K562 (cell line): ENCODE results near the gene MKNK1. TPM values are rescaled to one million over a fixed set of nuclear protein-coding genes. Genes with fewer than 3 reads are reported as not detected.

Experiments used
- ATAC-seq: fragments of 200-7000 bp; cut with Tn5 transposase; 3 replicates; pipeline ENCODE4 v1.9.1; 2020; ENCODE audit warnings: moderate library complexity
- BruUV-seq: library from RNA; stranded (reverse); fragments of 400-500 nt; replicated peaks from 2 replicates; lab custom pipeline; 2021; lab: Mats Ljungman, UMichigan
- CTCF ChIA-PET: fragments of 300-600 bp; formaldehyde crosslinking; extraction: SDS; loops from one replicate; lab custom pipeline; 2021; ENCODE audit warnings: low intra/inter-chr PET ratio; lab: Yijun Ruan, JAX
- POLR2A ChIA-PET: fragments of 300-600, 350-650 bp; sonication (Branson Sonifier 250); formaldehyde crosslinking; extraction: SDS; loops from one replicate; lab custom pipeline; 2021; ENCODE audit warnings: antibody characterized with exemption, inconsistent platforms; lab: Yijun Ruan, JAX
- DNase-seq, 4 experiments: peaks; one replicate each; pipeline versions ENCODE4 v3.0.0 to v3.0.0-alpha.2; 2011 to 2018; ENCODE audit warnings: low spot score in 3 of 4, mixed read lengths in 3 of 4; ENCODE audit errors: extremely low read depth in 1 of 4
- FAIRE-seq: peaks from 2 replicates; lab custom pipeline; 2011; peaks lifted over from hg19 to GRCh38; lab: Jason Lieb, UNC
- H2AFZ ChIP-seq: 2 replicates; pipeline ENCODE4 v1.6.0; 2011; ENCODE audit warnings: low read depth, low read length, control low read depth, inconsistent platforms
- H3K27ac ChIP-seq: fragments of 200-600 bp; 3 replicates; pipeline ENCODE4 v1.8.0; 2011; ENCODE audit warnings: low read depth, mild to moderate bottlenecking, control low read depth, inconsistent platforms, low read length, moderate library complexity, mixed read lengths; ENCODE audit errors: extremely low read depth
- H3K27me3 ChIP-seq, 2 experiments: fragments of 300-600 bp in 1 of 2; 2 replicates in 1 of 2; 3 replicates in 1 of 2; pipeline versions ENCODE4 v1.6.0 to v1.8.0; 2011; ENCODE audit warnings: inconsistent platforms in 2 of 2, low read length in 2 of 2, mild to moderate bottlenecking in 1 of 2, mixed read lengths in 1 of 2, moderate library complexity in 1 of 2; ENCODE audit not compliant: control insufficient read depth in 2 of 2, insufficient read depth in 2 of 2
- H3K36me3 ChIP-seq: fragments of 300-600 bp; 3 replicates; pipeline ENCODE4 v1.8.0; 2011; ENCODE audit warnings: mild to moderate bottlenecking, low read length, inconsistent platforms; ENCODE audit not compliant: control insufficient read depth, insufficient read depth
- H3K4me1 ChIP-seq, 2 experiments: fragments of 200-600 bp in 1 of 2; replicated peaks in 1 of 2; 2 replicates in 1 of 2; 3 replicates in 1 of 2; pipeline versions ENCODE4 v1.5.1 to v1.8.0; 2011; ENCODE audit warnings: inconsistent platforms in 2 of 2, low read length in 2 of 2, mild to moderate bottlenecking in 1 of 2, mixed read lengths in 1 of 2, moderate library complexity in 1 of 2; ENCODE audit not compliant: control insufficient read depth in 2 of 2, insufficient read depth in 2 of 2
- H3K4me2 ChIP-seq: 2 replicates; pipeline ENCODE4 v1.6.1; 2011; ENCODE audit warnings: low read length, control low read depth, inconsistent platforms, mixed read lengths; ENCODE audit not compliant: insufficient read depth
- H3K4me3 ChIP-seq: fragments of 200-600 bp; sonication (generic), shearing (Covaris generic); 2 replicates; pipeline ENCODE4 v1.5.1; 2016; ENCODE audit warnings: control low read depth, inconsistent platforms
- H3K79me2 ChIP-seq: fragments of 200-600 bp; 3 replicates; pipeline ENCODE4 v1.8.0; 2011; ENCODE audit warnings: low read length, inconsistent platforms; ENCODE audit not compliant: control insufficient read depth, insufficient read depth
- H3K9ac ChIP-seq, 2 experiments: 2 replicates each; pipeline versions ENCODE4 v1.6.0 to v1.6.1; 2011; ENCODE audit warnings: low read depth in 2 of 2, low read length in 2 of 2, control low read depth in 1 of 2, inconsistent platforms in 1 of 2, mild to moderate bottlenecking in 1 of 2, mixed read lengths in 1 of 2; ENCODE audit not compliant: insufficient read depth in 1 of 2
- H3K9me1 ChIP-seq: one replicate; pipeline ENCODE4 v1.6.0; 2011; ENCODE audit warnings: inconsistent platforms, mild to moderate bottlenecking, low read length, moderate library complexity; ENCODE audit not compliant: control insufficient read depth, insufficient read depth
- H3K9me3 ChIP-seq: replicated peaks from 2 replicates; pipeline ENCODE4 v1.5.1; 2011; ENCODE audit warnings: low read depth, low read length, inconsistent platforms; ENCODE audit not compliant: control insufficient read depth, insufficient read depth
- H4K20me1 ChIP-seq: replicated peaks from 2 replicates; pipeline ENCODE4 v1.6.1; 2011; ENCODE audit warnings: low read length, inconsistent platforms, mixed read lengths; ENCODE audit not compliant: control insufficient read depth, insufficient read depth
- ETV6 ChIP-seq, 3 experiments: fragments of 150-350 bp in 1 of 3; sonication (generic) in 1 of 3; formaldehyde crosslinking in 1 of 3; IDR thresholded peaks; 2 replicates each; pipeline versions ENCODE4 v1.6.1 to v1.8.0; 2014 to 2022; ENCODE audit warnings: borderline replicate concordance in 2 of 3, low read depth in 2 of 3, antibody characterized with exemption in 1 of 3, low read length in 1 of 3, mild to moderate bottlenecking in 1 of 3, missing genetic modification reagents in 1 of 3
- IRF2 ChIP-seq: sonication (generic); formaldehyde crosslinking; IDR thresholded peaks from 2 replicates; pipeline ENCODE4 v1.8.1; 2022; ENCODE audit warnings: mild to moderate bottlenecking, missing genetic modification reagents
- NELFE ChIP-seq: IDR thresholded peaks from 2 replicates; pipeline ENCODE4 v1.6.1; 2011; ENCODE audit warnings: mild to moderate bottlenecking; ENCODE audit not compliant: insufficient read depth, insufficient read length
- NFIC ChIP-seq: fragments of 450-650 bp; IDR thresholded peaks from 2 replicates; pipeline ENCODE4 v1.6.1; 2017; ENCODE audit warnings: mild to moderate bottlenecking, inconsistent platforms
- NR2C1 ChIP-seq, 2 experiments: fragments of 450-650 bp; IDR thresholded peaks; 2 replicates each; pipeline ENCODE4 v1.6.1; 2017; ENCODE audit warnings: mild to moderate bottlenecking in 2 of 2, antibody characterized with exemption in 1 of 2, inconsistent platforms in 1 of 2, missing compliant biosample characterization in 1 of 2, missing genetic modification characterization in 1 of 2
- NR2C2 ChIP-seq, 2 experiments: fragments of 200-800 bp in 1 of 2; sonication (Bioruptor generic) in 1 of 2; sonication (generic) in 1 of 2; formaldehyde crosslinking in 1 of 2; IDR thresholded peaks; 2 replicates each; pipeline versions ENCODE4 v1.6.1 to v1.8.0; 2016 to 2022; ENCODE audit warnings: mild to moderate bottlenecking in 1 of 2, missing compliant biosample characterization in 1 of 2, missing genetic modification characterization in 1 of 2, missing genetic modification reagents in 1 of 2
- RBM25 ChIP-seq: fragments of 200-400 bp; formaldehyde crosslinking; IDR thresholded peaks from 2 replicates; pipeline ENCODE4 v1.6.1; 2018; ENCODE audit warnings: low read length, low read depth, moderate library complexity; ENCODE audit not compliant: severe bottlenecking
- SRSF9 ChIP-seq: fragments of 200-400 bp; formaldehyde crosslinking; IDR thresholded peaks from 2 replicates; pipeline ENCODE4 v1.6.1; 2017; ENCODE audit warnings: low read depth, low read length, borderline replicate concordance
- ZBTB7A ChIP-seq: IDR thresholded peaks from 2 replicates; pipeline ENCODE4 v1.6.1; 2011; ENCODE audit warnings: low read depth, mild to moderate bottlenecking, low read length, moderate library complexity, borderline replicate concordance; ENCODE audit not compliant: control insufficient read depth
- ZBTB8A ChIP-seq: fragments of 450-650 bp; IDR thresholded peaks from 2 replicates; pipeline ENCODE4 v1.6.1; 2018; ENCODE audit warnings: mild to moderate bottlenecking, moderate library complexity; ENCODE audit not compliant: partially characterized antibody
- ZNF586 ChIP-seq: fragments of 450-650 bp; formaldehyde crosslinking; conservative IDR thresholded peaks from 2 replicates; pipeline ENCODE4 v1.4.0; 2020; ENCODE audit warnings: mild to moderate bottlenecking, moderate library complexity
- WGBS: fragments of 100-300 bp; shearing (Covaris generic); methylation state at CpG from one replicate; pipeline ENCODE4 v1.1.6; 2016; ENCODE audit warnings: low coverage, mixed read lengths; ENCODE audit not compliant: insufficient coverage; ENCODE audit errors: missing lambda C conversion rate; 5-methylcytosine and 5-hydroxymethylcytosine counted together
- in situ Hi-C: fragments of 300-500 bp; cut with MboI; formaldehyde crosslinking; loops from 4 replicates; pipeline ENCODE4 v1.15.0; 2018; ENCODE audit warnings: inconsistent platforms, mixed read lengths
- intact Hi-C: fragments of 100-400 bp; cut with micrococcal nuclease; formaldehyde crosslinking; loops from 2 replicates; pipeline ENCODE4 v1.14.2; 2022
- polyA plus RNA-seq, 8 experiments: library from polyadenylated mRNA; depleted of rRNA in 4 of 8; stranded (reverse) in 5 of 8; unstranded in 3 of 8; fragments of >200 nt; fragmentation: Nextera tagmentation in 2 of 8; fragmentation: Illumina TruSeq in 1 of 8; extraction: Ambion mirVana in 2 of 8; extraction: Trizol in 1 of 8; gene quantifications; 2 replicates each; pipeline versions ENCODE4 v1.2.1 to v1.2.3, GENCODE V29; 2011 to 2014; ENCODE audit warnings: inconsistent platforms in 1 of 8, missing spikeins in 1 of 8
- total RNA-seq, 7 experiments: library from RNA; depleted of rRNA in 6 of 7; stranded (reverse); fragments of >200 nt in 6 of 7; fragmentation: Illumina TruSeq in 2 of 7; extraction: Trizol in 2 of 7; gene quantifications; 2 replicates each; pipeline versions ENCODE4 v1.2.1 to v1.2.3, GENCODE V29; 2011 to 2021; ENCODE audit warnings: low replicate concordance in 1 of 7
- TF ChIP-seq, protein P1 (sequence below): sonication (generic); formaldehyde crosslinking; IDR thresholded peaks from 2 replicates; pipeline ENCODE4 v1.8.1; 2023; ENCODE audit warnings: mild to moderate bottlenecking, missing genetic modification reagents
- TF ChIP-seq, protein P2 (sequence below): fragments of 250-450 bp; sonication (Bioruptor Pico); IDR thresholded peaks from 2 replicates; pipeline ENCODE4 v1.5.0; 2021

MKNK1 gene
- total and polyA plus RNA-seq, 9 of the 15 experiments (the other 6 are each of a cell fraction or from before 2014, with no cell fraction given): 27.7 to 51.3 (median 43.7) TPM

GRCh38 chr1:46533179-46533864 lies 70.7 kb downstream of the MKNK1 start (continued):
- TF ChIP-seq NR2C1 (IDR thresholded peaks at IDR 0.05): peak; percentile 82
- peak; percentile 81 for TF ChIP-seq NR2C1 (tag; IDR thresholded peaks at IDR 0.05)
- TF ChIP-seq NR2C2 (CRISPR knock-in tag; IDR thresholded peaks at IDR 0.05): peak; percentile 85
- TF ChIP-seq NR2C2 (tag; IDR thresholded peaks at IDR 0.05): peak; percentile 36; the same call in 1 of the 2 replicates

DNA sequence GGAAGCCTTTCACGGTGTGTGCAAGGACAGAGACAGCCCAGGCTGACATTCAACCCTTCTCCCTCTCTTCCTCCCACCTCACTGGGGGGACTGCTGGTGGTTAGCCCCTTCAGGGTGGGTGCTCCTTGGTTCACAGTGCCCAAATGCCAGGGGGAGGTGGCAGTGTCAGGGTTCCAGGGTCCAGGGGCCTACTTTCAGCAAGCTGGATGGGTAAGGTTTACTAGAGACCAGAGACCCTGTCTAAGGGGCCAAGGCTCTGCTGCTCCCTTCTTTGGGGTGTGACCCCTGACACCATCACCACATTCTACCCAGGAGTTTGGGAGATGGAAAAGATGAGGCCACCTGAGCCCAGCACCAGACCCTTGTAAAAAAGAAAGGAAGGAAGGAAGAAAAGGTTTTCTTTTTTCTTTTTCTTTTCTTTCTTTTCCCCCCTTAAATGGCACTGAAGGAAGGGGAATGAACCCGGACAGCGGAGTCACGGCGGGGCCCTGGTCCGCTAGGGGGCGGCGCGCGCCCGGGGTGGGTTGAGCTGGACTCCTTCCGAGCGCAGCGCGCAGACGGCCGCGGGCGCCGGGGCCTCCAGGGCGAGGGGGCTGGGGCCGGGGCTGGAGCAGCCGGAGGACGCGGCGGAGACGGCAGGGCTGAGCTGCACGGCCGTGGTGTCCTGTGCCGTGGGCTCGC lies 71.4 kb downstream of the MKNK1 start:
- H3K79me2 ChIP-seq: no peaks in the 10 kb centered on the region
- no TSS peak for BruUV-seq
- FAIRE-seq (no peak), DNase-seq (peak; percentile 83 to 93 (median 92)), ATAC-seq (peak; percentile 86)
- intact Hi-C loops: no loop called here
- no peak overlapping the region for H3K27ac ChIP-seq
- ChIA-PET POLR2A (interaction anchor here (0.6 to 1.7 kb wide), 8 partner anchors 12 to 136 kb away, joined by 3 to 5 read pairs (median 3); partner anchors contain the start of gene MKNK1), CTCF (interaction anchor here (0.6 to 7.0 kb wide), 8 partner anchors 16 to 193 kb away, joined by 3 to 144 read pairs (median 4); no protein-coding TSS in a partner anchor)
- 4% methylated on average over 30 of the region's 31 CpGs for WGBS
- no peaks in the 10 kb centered on the region for H3K9me1 ChIP-seq
- no peaks in the 10 kb centered on the region for H4K20me1 ChIP-seq
- in situ Hi-C loops: no loop called here
- H3K4me3 ChIP-seq: no peak overlapping the region
- H3K4me2 ChIP-seq: no peak overlapping the region
- no peaks in the 10 kb centered on the region for H3K27me3 ChIP-seq
- no peak overlapping the region for H2AFZ ChIP-seq
- no peak overlapping the region for H3K9ac ChIP-seq
- H3K9me3 ChIP-seq: no peaks in the 10 kb centered on the region
- H3K36me3 ChIP-seq: no peaks in the 10 kb centered on the region
- H3K4me1 ChIP-seq: peaks cover 6 to 15% of the 10 kb centered on the region in 2 experiments; a peak in 4 of 5 replicates
- TF ChIP-seq NELFE (no peak), NFIC (0 out of 2 replicates have a peak, but pooled peaks have one; percentile 15), ZNF586 (CRISPR knock-in tag) (no peak), ZBTB7A (peak; percentile 70; the same call in 1 of the 2 replicates), ETV6 (IDR thresholded peaks at IDR 0.05; ENCODE audit: borderline replicate concordance in 1 of 2, low read depth in 2 of 2, low read length in 1 of 2) (no peak), ETV6 (CRISPR knock-in tag; IDR thresholded peaks at IDR 0.05; ENCODE audit: borderline replicate concordance) (no peak), ZBTB8A (no peak), RBM25 (peak; percentile 9), IRF2 (CRISPR knock-in tag) (no peak), SRSF9 (no peak)
- TF ChIP-seq, protein P1, sequence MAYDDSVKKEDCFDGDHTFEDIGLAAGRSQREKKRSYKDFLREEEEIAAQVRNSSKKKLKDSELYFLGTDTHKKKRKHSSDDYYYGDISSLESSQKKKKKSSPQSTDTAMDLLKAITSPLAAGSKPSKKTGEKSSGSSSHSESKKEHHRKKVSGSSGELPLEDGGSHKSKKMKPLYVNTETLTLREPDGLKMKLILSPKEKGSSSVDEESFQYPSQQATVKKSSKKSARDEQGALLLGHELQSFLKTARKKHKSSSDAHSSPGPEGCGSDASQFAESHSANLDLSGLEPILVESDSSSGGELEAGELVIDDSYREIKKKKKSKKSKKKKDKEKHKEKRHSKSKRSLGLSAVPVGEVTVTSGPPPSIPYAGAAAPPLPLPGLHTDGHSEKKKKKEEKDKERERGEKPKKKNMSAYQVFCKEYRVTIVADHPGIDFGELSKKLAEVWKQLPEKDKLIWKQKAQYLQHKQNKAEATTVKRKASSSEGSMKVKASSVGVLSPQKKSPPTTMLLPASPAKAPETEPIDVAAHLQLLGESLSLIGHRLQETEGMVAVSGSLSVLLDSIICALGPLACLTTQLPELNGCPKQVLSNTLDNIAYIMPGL: no peak
- TF ChIP-seq, protein P2, sequence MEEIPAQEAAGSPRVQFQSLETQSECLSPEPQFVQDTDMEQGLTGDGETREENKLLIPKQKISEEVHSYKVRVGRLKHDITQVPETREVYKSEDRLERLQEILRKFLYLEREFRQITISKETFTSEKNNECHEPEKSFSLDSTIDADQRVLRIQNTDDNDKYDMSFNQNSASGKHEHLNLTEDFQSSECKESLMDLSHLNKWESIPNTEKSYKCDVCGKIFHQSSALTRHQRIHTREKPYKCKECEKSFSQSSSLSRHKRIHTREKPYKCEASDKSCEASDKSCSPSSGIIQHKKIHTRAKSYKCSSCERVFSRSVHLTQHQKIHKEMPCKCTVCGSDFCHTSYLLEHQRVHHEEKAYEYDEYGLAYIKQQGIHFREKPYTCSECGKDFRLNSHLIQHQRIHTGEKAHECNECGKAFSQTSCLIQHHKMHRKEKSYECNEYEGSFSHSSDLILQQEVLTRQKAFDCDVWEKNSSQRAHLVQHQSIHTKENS: no peak
